H1 (cell line): Measurements from ENCODE around the gene PKD1L1. TPM values are rescaled to one million over a fixed set of nuclear protein-coding genes. Genes with fewer than 3 reads are reported as not detected.

Experiments
- CTCF ChIA-PET: fragments of 300-600 bp; sonication (Branson Sonifier 250); formaldehyde crosslinking; loops from one replicate; lab custom pipeline; 2021; ENCODE audit not compliant: partially characterized antibody; lab: Charles Lee
- POLR2A ChIA-PET: fragments of 300-600 bp; sonication (Branson Sonifier 250); formaldehyde crosslinking; loops from one replicate; lab custom pipeline; 2021; ENCODE audit warnings: inconsistent platforms; ENCODE audit not compliant: partially characterized antibody; lab: Charles Lee
- DNase-seq, 2 experiments: peaks; one replicate each; pipeline versions ENCODE4 v3.0.0 to v3.0.0-alpha.2; 2010 to 2022; ENCODE audit warnings: low spot score in 2 of 2, low read depth in 1 of 2, mixed read lengths in 1 of 2
- FAIRE-seq: peaks from 2 replicates; lab custom pipeline; 2011; peaks lifted over from hg19 to GRCh38; lab: Jason Lieb, UNC
- H2AFZ ChIP-seq: 2 replicates; pipeline ENCODE4 v1.8.1; 2012; ENCODE audit warnings: low read length, inconsistent platforms
- H2AK5ac ChIP-seq: 2 replicates; pipeline ENCODE4 v1.6.1; 2013; ENCODE audit warnings: low read depth, low read length
- H2BK120ac ChIP-seq: replicated peaks from 2 replicates; pipeline ENCODE3; 2013; ENCODE audit warnings: low read depth, low read length, inconsistent platforms
- H2BK12ac ChIP-seq: 2 replicates; pipeline ENCODE4 v1.6.1; 2013; ENCODE audit warnings: low read depth, low read length
- H2BK15ac ChIP-seq: 2 replicates; pipeline ENCODE4 v1.6.1; 2013; ENCODE audit warnings: low read length
- H2BK20ac ChIP-seq: 2 replicates; pipeline ENCODE4 v1.6.1; 2013; ENCODE audit warnings: low read length
- H2BK5ac ChIP-seq: 2 replicates; pipeline ENCODE4 v1.6.1; 2013; ENCODE audit warnings: low read depth, low read length
- H3K14ac ChIP-seq: 2 replicates; pipeline ENCODE4 v1.6.1; 2013; ENCODE audit warnings: inconsistent platforms; ENCODE audit not compliant: insufficient read length
- H3K18ac ChIP-seq: 2 replicates; pipeline ENCODE4 v1.6.1; 2013; ENCODE audit warnings: low read length; ENCODE audit errors: extremely low read depth
- H3K23ac ChIP-seq: 2 replicates; pipeline ENCODE4 v1.6.1; 2013; ENCODE audit warnings: inconsistent platforms; ENCODE audit not compliant: insufficient read length
- H3K23me2 ChIP-seq: 2 replicates; pipeline ENCODE4 v1.6.1; 2013; ENCODE audit warnings: low read depth, low read length
- H3K27ac ChIP-seq: 2 replicates; pipeline ENCODE4 v1.6.1; 2011; ENCODE audit warnings: low read depth, low read length, inconsistent platforms
- H3K27me3 ChIP-seq, 4 experiments: replicated peaks in 1 of 4; 1 replicate in 1 of 4; 2 replicates in 3 of 4; pipeline versions ENCODE4 v1.6.1 to v1.8.1; 2011 to 2013; ENCODE audit warnings: low read length in 3 of 4, mild to moderate bottlenecking in 3 of 4, inconsistent platforms in 2 of 4, mixed read lengths in 2 of 4, moderate library complexity in 1 of 4; ENCODE audit not compliant: control insufficient read depth in 3 of 4, insufficient read depth in 3 of 4; ENCODE audit errors: extremely low read depth in 1 of 4
- H3K36me3 ChIP-seq, 4 experiments: 2 replicates each; pipeline versions ENCODE4 v1.6.1 to v1.8.1; 2011 to 2013; ENCODE audit warnings: mild to moderate bottlenecking in 4 of 4, low read length in 3 of 4, moderate library complexity in 2 of 4, control low read depth in 1 of 4, inconsistent platforms in 1 of 4; ENCODE audit not compliant: insufficient read depth in 4 of 4, control insufficient read depth in 2 of 4
- H3K4ac ChIP-seq: replicated peaks from 2 replicates; pipeline ENCODE3; 2013; ENCODE audit warnings: low read length, low read depth, mixed read lengths, inconsistent platforms; ENCODE audit not compliant: insufficient read length
- H3K4me1 ChIP-seq, 4 experiments: replicated peaks in 1 of 4; 1 replicate in 1 of 4; 2 replicates in 3 of 4; pipeline versions ENCODE4 v1.6.1 to v1.8.1; 2011 to 2013; ENCODE audit warnings: low read length in 3 of 4, inconsistent platforms in 2 of 4, mixed read lengths in 1 of 4; ENCODE audit not compliant: insufficient read depth in 4 of 4, control insufficient read depth in 3 of 4
- H3K4me2 ChIP-seq, 2 experiments: 2 replicates each; pipeline versions ENCODE4 v1.6.1 to v1.8.1; 2011 to 2013; ENCODE audit warnings: low read depth in 2 of 2, low read length in 2 of 2, control low read depth in 1 of 2, inconsistent platforms in 1 of 2, mild to moderate bottlenecking in 1 of 2; ENCODE audit not compliant: insufficient read depth in 1 of 2
- H3K4me3 ChIP-seq, 4 experiments: fragments of 200-600, 300-600 bp in 1 of 4; sonication (generic), shearing (Covaris generic), sonication (Bioruptor Twin) in 1 of 4; 2 replicates each; pipeline versions ENCODE4 v1.5.1 to v1.8.1; 2011 to 2016; ENCODE audit warnings: low read length in 4 of 4, low read depth in 3 of 4, control low read depth in 2 of 4, inconsistent platforms in 2 of 4, mild to moderate bottlenecking in 2 of 4, mixed read lengths in 1 of 4, moderate library complexity in 1 of 4; ENCODE audit not compliant: insufficient read depth in 2 of 4; ENCODE audit errors: extremely low read depth in 1 of 4
- H3K56ac ChIP-seq: replicated peaks from 2 replicates; pipeline ENCODE3; 2013; ENCODE audit warnings: low read depth, mild to moderate bottlenecking, mixed read lengths, low read length, inconsistent platforms; ENCODE audit not compliant: insufficient read length
- H3K79me1 ChIP-seq: 2 replicates; pipeline ENCODE4 v1.6.1; 2013; ENCODE audit warnings: low read depth, low read length, control low read depth
- H3K79me2 ChIP-seq, 2 experiments: 2 replicates each; pipeline versions ENCODE4 v1.6.1 to v1.8.1; 2012 to 2013; ENCODE audit warnings: low read length in 2 of 2, mild to moderate bottlenecking in 2 of 2, inconsistent platforms in 1 of 2; ENCODE audit not compliant: insufficient read depth in 2 of 2, control insufficient read depth in 1 of 2
- H3K9ac ChIP-seq, 4 experiments: replicated peaks in 1 of 4; 1 replicate in 1 of 4; 2 replicates in 3 of 4; pipeline versions ENCODE4 v1.6.1 to v1.8.1; 2011 to 2013; ENCODE audit warnings: low read depth in 3 of 4, low read length in 3 of 4, control low read depth in 2 of 4, mild to moderate bottlenecking in 2 of 4, moderate library complexity in 2 of 4, inconsistent platforms in 1 of 4; ENCODE audit errors: extremely low read depth in 1 of 4
- H3K9me3 ChIP-seq, 2 experiments: 2 replicates each; pipeline versions ENCODE4 v1.6.1 to v1.8.1; 2012 to 2013; ENCODE audit warnings: mild to moderate bottlenecking in 2 of 2, moderate library complexity in 2 of 2, control low read depth in 1 of 2, inconsistent platforms in 1 of 2, low read depth in 1 of 2, low read length in 1 of 2, mixed read lengths in 1 of 2; ENCODE audit not compliant: insufficient read depth in 2 of 2
- H4K20me1 ChIP-seq, 2 experiments: replicated peaks in 1 of 2; 2 replicates each; pipeline versions ENCODE3 to v1.8.1; 2011 to 2013; ENCODE audit warnings: inconsistent platforms in 2 of 2, low read length in 2 of 2, mild to moderate bottlenecking in 1 of 2; ENCODE audit not compliant: insufficient read depth in 2 of 2, control insufficient read depth in 1 of 2
- H4K5ac ChIP-seq: 2 replicates; pipeline ENCODE4 v1.6.1; 2013; ENCODE audit warnings: low read length, low read depth, mixed read lengths, inconsistent platforms; ENCODE audit not compliant: insufficient read length
- H4K8ac ChIP-seq: 2 replicates; pipeline ENCODE4 v1.8.0; 2013; ENCODE audit warnings: mild to moderate bottlenecking, moderate library complexity, low read length, inconsistent platforms; ENCODE audit not compliant: insufficient read depth; ENCODE audit errors: extremely low read depth
- H4K91ac ChIP-seq: replicated peaks from 2 replicates; pipeline ENCODE3; 2013; ENCODE audit warnings: low read length, mixed read lengths, inconsistent platforms; ENCODE audit not compliant: insufficient read length
- JUND ChIP-seq: IDR thresholded peaks from 2 replicates; pipeline ENCODE4 v1.6.1; 2011; ENCODE audit warnings: mild to moderate bottlenecking, improper control_type of control experiment, low read length
- POLR2AphosphoS5 ChIP-seq: IDR thresholded peaks from 2 replicates; pipeline ENCODE4 v1.6.1; 2011; ENCODE audit warnings: low read depth, low read length
- WGBS, 2 experiments: shearing (Covaris generic) in 1 of 2; methylation state at CpG; one replicate each; pipeline versions ENCODE4 v1.1.6 to v1.1.7; 2013 to 2015; ENCODE audit warnings: low lambda C conversion rate in 2 of 2, mixed read lengths in 2 of 2, inconsistent platforms in 1 of 2, low coverage in 1 of 2, missing lambda C conversion rate in 1 of 2; ENCODE audit not compliant: insufficient replicate concordance in 2 of 2, insufficient coverage in 1 of 2, insufficient read length in 1 of 2; ENCODE audit errors: extremely low coverage in 1 of 2, missing lambda C conversion rate in 1 of 2; 5-methylcytosine and 5-hydroxymethylcytosine counted together
- polyA plus RNA-seq, 7 experiments: library from polyadenylated mRNA; depleted of rRNA in 3 of 7; stranded (reverse) in 5 of 7; unstranded in 2 of 7; fragments of >200 nt in 5 of 7; fragments of 200-250 nt in 2 of 7; gene quantifications; 1 replicate in 5 of 7; 2 replicates in 1 of 7; 4 replicates in 1 of 7; pipeline versions ENCODE4 v1.2.1 to v1.2.3, GENCODE V29; 2011 to 2013; ENCODE audit warnings: missing spikeins in 2 of 7, mixed read lengths in 2 of 7
- total RNA-seq: library from RNA; stranded (reverse); fragmentation: NEBNext Ultra II Directional; extraction: Animal tissue kit (Norgen Biotek cat#: 25700); gene quantifications from 2 replicates; pipeline ENCODE4 v1.2.1, GENCODE V29; 2021

PKD1L1 gene
- total and polyA plus RNA-seq, 2 of the 8 experiments (the other 6 are each of a cell fraction or from before 2014, with no cell fraction given), result 0.22 to 0.35 TPM

DNA sequence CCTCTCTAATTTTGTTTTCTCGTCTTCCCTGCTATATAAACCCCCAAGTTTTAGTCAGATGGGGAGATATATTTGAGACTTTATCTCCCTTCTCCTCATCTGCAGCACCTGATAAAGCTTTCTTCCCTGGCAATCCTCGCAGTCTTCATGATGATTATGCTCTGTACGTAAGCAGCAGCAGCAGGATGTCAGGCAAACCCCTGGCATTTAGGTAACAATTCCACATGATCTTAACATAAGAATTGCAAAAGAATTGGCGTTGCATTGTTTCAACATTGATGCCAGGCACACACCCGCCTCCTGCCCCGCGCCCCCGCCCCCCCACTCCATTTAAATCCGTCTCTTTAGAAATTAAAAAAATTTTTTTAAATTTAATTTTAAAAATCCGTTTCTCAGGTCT lies 6.1 kb downstream of the PKD1L1 start:
- H3K27me3 ChIP-seq, result no peaks in the 10 kb centered on the region
- no peak overlapping the region for H3K9ac ChIP-seq
- no peaks in the 10 kb centered on the region for H3K79me1 ChIP-seq
- H2BK5ac ChIP-seq, result no peak overlapping the region
- H3K36me3 ChIP-seq, result no peaks in the 10 kb centered on the region
- H3K9me3 ChIP-seq, result no peaks in the 10 kb centered on the region
- H3K56ac ChIP-seq, result no peak overlapping the region
- no peak overlapping the region for H4K8ac ChIP-seq
- H3K4me3 ChIP-seq, result no peak overlapping the region
- ChIA-PET POLR2A (interaction anchor here (1.1 kb wide), 1 partner anchor 32 kb away, joined by 3 read pairs; no protein-coding TSS in a partner anchor), CTCF (interaction anchor here (1.2 to 1.3 kb wide), 2 partner anchors 12 to 85 kb away, joined by 3 to 6 read pairs; no protein-coding TSS in a partner anchor)
- no peak overlapping the region for H3K23ac ChIP-seq
- peak overlapping the region; percentile 3 to 24; a peak in 2 of 4 replicates for H3K4me2 ChIP-seq
- H2AFZ ChIP-seq, result no peak overlapping the region
- H3K4ac ChIP-seq, result no peak overlapping the region
- no peak for FAIRE-seq
- H4K5ac ChIP-seq, result no peak overlapping the region
- no peak overlapping the region for H2BK15ac ChIP-seq
- no peak overlapping the region for H3K18ac ChIP-seq
- H3K27ac ChIP-seq, result no peak overlapping the region; the same call in 1 of the 2 replicates
- H3K14ac ChIP-seq, result no peak overlapping the region
- H2AK5ac ChIP-seq, result no peak overlapping the region
- no peak overlapping the region for H2BK12ac ChIP-seq
- no peak overlapping the region for H2BK20ac ChIP-seq
- no peak overlapping the region for H4K91ac ChIP-seq
- H3K4me1 ChIP-seq, result peaks cover 0 to 9% (median 5%) of the 10 kb centered on the region in 4 experiments; a peak in 6 of 7 replicates
- no peaks in the 10 kb centered on the region for H3K79me2 ChIP-seq
- peaks cover 0 to 3% of the 10 kb centered on the region in 2 experiments for H4K20me1 ChIP-seq
- H3K23me2 ChIP-seq, result peaks cover 5% of the 10 kb centered on the region; the same call in 1 of the 2 replicates
- no peak for DNase-seq
- H2BK120ac ChIP-seq, result no peak overlapping the region
- 51% methylated on average over 10 of the region's 10 CpGs; no CpG with 5 or more reads in 1 of the 2 experiments for WGBS, 2 experiments
- TF ChIP-seq JUND, result no peak
- TF ChIP-seq POLR2AphosphoS5, result no peak
